Tracheal epithelial cell (primary cell): ENCODE measurements around the gene PGLYRP4. TPM values are rescaled to one million over a fixed set of nuclear protein-coding genes. Genes with fewer than 3 reads are reported as not detected.

Experiments
- total RNA-seq: library from RNA; depleted of rRNA; stranded (reverse); fragments of >200 nt; gene quantifications from 2 replicates; pipeline ENCODE4 v1.2.1, GENCODE V29; 2014

Gene PGLYRP4, protein sequence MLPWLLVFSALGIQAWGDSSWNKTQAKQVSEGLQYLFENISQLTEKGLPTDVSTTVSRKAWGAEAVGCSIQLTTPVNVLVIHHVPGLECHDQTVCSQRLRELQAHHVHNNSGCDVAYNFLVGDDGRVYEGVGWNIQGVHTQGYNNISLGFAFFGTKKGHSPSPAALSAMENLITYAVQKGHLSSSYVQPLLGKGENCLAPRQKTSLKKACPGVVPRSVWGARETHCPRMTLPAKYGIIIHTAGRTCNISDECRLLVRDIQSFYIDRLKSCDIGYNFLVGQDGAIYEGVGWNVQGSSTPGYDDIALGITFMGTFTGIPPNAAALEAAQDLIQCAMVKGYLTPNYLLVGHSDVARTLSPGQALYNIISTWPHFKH
- 0.64 and 1.9 TPM in 2 replicates for total RNA-seq

DNA sequence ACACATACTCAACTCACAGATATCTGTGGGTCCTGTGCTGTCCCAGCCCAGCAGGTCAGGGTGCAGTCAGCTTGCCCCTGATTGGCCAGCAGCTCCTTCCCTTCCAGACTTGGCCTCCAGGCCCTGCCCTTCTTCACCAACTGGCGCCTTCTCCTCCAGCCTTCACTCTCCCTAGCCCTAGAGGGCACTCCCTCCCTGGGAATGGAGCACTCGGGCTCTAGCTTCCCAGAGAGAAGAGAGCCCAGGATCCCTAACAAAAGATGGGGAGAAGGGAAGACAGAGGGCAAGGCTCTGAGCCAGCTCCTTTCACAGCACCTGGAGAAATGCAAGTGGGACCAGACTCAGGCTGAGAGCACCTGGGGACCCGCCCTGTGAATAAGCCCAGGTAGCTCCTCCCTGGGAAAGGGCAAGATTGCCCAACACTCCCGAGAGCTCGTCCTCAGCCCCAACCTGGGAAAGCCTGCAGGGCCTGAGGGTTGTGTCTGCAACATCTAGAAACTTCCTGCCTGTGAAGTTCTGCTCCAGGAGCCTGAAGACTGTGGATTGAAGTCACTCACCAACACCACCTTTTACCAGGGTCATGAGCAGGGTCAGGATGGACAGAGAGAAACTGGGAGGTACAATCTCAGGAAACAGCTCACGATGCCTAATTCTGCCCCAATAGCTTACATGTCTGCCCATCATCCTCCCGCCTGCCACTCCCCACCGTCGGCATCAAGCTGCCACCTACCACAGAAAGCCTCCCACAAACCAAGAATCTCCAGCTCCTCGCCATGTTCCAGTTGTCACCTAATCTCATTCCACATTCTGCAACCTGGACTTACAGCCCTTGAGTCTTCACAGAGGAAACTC, at the start of gene PGLYRP4:
PGLYRP4 (minus strand) TSS at position 331 of the 852 bp plus-strand sequence. CDS start 909 bp downstream, outside the sequence.

DNA sequence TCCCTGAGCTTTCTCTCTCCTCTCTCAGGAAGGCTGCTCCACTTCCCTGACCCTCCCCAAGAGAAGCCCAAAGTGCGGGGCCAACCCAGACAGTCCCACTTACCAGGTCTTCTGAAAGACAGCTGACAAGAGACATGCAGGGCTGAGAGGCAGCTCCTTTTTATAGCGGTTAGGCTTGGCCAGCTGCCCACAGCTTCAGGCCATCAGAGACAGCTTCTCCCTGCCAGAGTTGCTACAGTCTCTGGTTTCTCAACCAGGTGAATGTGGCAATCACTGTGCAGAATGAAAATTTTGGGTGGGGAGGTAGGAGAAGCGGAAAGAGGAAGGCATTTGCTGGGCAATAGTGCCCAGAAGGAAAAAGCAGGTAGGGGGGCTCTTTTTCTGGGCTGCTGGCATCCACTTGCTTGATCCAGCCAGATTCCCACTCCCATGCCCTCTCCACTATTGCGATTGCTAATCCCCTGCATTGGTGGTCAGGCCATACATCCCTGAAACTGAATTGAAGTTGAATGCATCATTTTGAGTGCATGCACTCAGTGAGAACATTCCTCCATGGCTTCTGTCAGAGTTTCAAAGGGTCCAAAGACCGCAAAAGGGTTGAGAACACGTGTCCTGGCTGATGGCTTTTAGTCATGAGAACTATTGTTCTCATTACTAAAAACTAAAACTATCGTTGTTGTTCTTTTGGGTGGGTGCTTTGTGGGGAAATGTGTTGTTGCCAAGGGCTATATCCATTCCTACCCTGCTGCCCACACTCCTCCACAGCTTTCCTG, 42.5 kb upstream of the PGLYRP4 start, which contains the start of gene S100A8:
S100A8 (minus strand) TSS at position 136 of the 773 bp plus-strand sequence. CDS start 538 bp downstream, outside the sequence.

DNA sequence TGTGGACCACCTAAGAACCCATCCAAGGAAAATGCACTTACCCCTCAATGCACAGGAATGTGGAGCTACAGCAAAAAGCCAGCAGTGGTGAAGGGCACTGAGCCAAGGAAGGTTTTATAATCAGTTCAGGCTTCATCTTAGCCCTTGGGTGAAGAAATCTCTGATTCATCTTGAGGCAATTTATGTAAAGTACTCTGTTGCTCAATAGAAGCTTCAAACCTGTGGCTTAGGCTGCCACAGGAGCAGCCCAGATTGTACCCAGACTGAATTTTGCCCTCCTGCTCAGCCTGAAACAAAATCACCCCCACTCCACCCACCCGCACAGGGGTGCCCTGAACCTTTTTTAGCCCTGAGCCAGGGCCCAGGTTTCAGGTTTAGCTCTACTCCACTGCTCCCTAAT, 26.9 kb upstream of the PGLYRP4 start, which contains the start of gene S100A12:
S100A12 (minus strand) TSS at position 111 of the 400 bp plus-strand sequence. CDS start 1,029 bp downstream, outside the sequence.

DNA sequence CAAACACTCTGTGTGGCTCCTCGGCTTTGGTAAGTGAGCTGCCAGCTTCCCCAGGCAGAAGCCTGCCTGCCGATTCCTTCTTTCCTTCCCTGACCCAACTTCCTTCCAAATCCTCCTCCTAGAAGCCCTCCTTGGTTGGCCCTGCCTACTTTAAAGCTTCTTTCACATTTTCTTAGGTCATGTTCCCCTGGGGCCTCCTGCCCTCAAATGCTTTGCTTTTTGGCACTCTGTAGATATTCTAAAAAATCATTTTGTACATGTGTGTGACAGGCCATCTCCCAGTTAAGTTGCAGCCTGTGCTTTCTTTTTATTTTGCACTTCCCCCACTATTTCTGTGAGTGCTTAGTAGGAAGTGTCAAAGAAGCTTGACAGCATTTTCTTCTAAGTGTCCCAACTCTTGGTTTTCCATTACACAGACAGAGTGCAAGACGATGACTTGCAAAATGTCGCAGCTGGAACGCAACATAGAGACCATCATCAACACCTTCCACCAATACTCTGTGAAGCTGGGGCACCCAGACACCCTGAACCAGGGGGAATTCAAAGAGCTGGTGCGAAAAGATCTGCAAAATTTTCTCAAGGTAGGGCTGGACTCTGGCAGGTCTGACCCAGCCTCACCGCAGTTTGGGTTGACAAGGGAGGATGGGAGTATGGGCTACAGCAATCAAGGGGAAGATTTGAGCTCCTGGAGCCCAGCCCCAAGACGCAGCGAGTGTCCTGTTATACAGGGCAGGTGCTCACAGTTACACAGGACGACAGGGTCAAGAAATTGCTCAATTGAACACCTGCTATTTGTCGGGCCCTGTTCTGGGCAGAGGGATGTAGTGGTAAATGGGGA, 9.4 kb upstream of the PGLYRP4 start, which contains the start of gene S100A9:
S100A9 (plus strand) TSS at position 2 of the 838 bp plus-strand sequence; CDS start at position 432, 430 bp downstream.

DNA sequence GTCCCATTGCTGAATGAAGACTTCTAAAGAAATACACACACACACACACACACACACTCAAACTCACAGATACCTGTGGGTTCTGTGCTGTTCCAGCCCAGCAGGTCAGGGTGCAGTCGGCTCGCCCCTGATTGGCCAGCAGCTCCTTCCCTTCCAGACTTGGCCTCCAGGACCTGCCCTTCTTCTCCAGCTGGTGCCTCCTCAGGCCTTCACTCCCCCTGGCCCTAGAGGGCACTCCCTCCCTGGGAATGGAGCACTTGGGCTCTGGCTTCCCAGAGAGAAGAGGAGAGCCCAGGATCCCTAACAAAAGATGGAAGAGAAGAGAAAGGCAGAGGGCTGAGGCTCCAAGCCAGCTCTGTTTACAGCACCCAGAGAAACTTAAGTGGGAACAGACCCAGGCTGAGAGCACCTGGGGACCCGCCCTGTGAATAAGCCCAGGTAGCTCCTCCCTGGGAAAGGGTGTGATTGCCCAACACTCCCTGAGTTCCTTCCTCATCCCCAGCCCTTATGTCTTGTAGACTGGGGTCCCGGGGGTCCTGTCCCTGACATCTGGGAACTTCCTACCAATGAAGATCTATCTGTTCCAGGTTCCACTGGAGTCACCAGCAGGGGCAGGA, 36.0 kb downstream of the PGLYRP4 start, which contains the start of gene PGLYRP3:
PGLYRP3 (minus strand) TSS at position 383 of the 617 bp plus-strand sequence. CDS start 2,287 bp downstream, outside the sequence.

Other genes starting within 250 kb of the PGLYRP4 start
- gene SPRR2F, start 235.3 kb downstream of the PGLYRP4 start, total RNA-seq: not detected in 2 replicates
- not detected in 2 replicates for gene SPRR2G, start 198.0 kb downstream of the PGLYRP4 start, total RNA-seq
- gene LELP1, start 145.4 kb downstream of the PGLYRP4 start, total RNA-seq: not detected in 2 replicates
- not detected in 2 replicates for gene PRR9, start 131.3 kb downstream of the PGLYRP4 start, total RNA-seq
- not detected in 2 replicates for gene LORICRIN, start 89.2 kb downstream of the PGLYRP4 start, total RNA-seq
- gene PGLYRP3, start 35.9 kb downstream of the PGLYRP4 start, total RNA-seq: 1.7 TPM in 1 of 2 replicates, not detected in the other
- 302 and 949 TPM in 2 replicates for gene S100A9, start 9.0 kb upstream of the PGLYRP4 start, total RNA-seq
- 1.7 TPM in 1 of 2 replicates, not detected in the other for gene S100A12, start 26.8 kb upstream of the PGLYRP4 start, total RNA-seq
- 19.4 and 185 TPM in 2 replicates for gene S100A8, start 42.2 kb upstream of the PGLYRP4 start, total RNA-seq
- gene S100A7A, start 67.7 kb upstream of the PGLYRP4 start, total RNA-seq: under 0.01 TPM in 1 of 2 replicates, not detected in the other
- 1.4 TPM in 1 of 2 replicates, not detected in the other for gene S100A7, start 111.8 kb upstream of the PGLYRP4 start, total RNA-seq
- gene S100A6, start 187.2 kb upstream of the PGLYRP4 start, total RNA-seq: 1,352 and 3,810 TPM in 2 replicates
- 0.48 TPM in 1 of 2 replicates, not detected in the other for gene S100A5, start 192.1 kb upstream of the PGLYRP4 start, total RNA-seq
- 44.8 and 55.4 TPM in 2 replicates for gene S100A4, start 197.0 kb upstream of the PGLYRP4 start, total RNA-seq
- gene S100A3, start 200.4 kb upstream of the PGLYRP4 start, total RNA-seq: 7.0 and 11.7 TPM in 2 replicates
- 975 and 1,509 TPM in 2 replicates for gene S100A2, start 217.0 kb upstream of the PGLYRP4 start, total RNA-seq